ENCODE measurements around the gene YBX2.
A peak's percentile ranks its signal among the peaks of the same experiment; 100 is the strongest.

The YBX2 gene

GRCh38 chr17:7296189-7296861, 1.9 kb upstream of the YBX2 start:
- peak; percentile 87 for DNase-seq (ENCODE audit: low spot score)

GRCh38 chr17:7295230-7296180, 1.1 kb upstream of the YBX2 start:
- no peak for DNase-seq (ENCODE audit: low spot score)

- DNase-seq (ENCODE audit: low spot score) = no peak
These were observed 424 bp downstream of the YBX2 start for GRCh38 chr17:7293816-7294613.

DNA sequence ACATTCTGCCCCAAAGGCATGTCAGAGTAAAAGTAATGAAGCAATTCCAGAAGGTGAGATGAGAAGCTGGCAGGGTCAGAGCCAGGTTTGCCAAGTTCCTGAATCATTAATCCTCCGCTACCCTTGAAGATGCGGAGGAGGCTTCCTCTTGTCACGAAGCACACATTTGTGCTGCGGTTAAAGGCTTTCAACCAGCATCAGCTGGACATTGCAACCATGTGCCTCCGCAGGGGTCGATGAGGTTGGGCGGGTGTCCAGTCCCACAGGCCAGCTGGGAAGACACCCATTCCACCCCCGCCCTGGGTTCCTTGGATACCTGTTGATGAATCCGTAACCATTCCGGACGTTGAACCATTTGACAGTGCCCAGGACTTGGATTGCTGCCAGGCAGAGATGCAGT, 1.3 kb downstream of the YBX2 start:
- DNase-seq (ENCODE audit: low spot score) = no peak

DNA sequence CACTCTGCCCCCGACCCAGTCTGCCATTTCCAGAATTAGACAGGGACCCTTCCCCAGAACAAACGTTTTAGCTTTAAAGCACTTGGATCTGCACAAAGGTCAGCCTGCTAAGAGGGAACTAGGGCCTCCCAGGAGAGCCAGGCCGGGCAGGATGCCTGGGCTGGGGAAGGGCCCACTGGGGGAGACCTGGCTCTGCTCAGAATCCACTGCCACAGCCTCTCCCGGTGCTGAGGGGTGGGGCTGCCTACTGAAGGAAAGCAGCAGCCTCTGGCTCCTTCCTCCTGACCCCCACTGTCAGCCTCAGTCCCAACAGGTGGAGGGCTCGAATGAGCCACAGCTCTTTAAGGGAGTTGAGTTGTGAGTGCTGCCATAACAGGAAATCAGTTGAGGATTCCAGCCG, 1.7 kb downstream of the YBX2 start:
- DNase-seq (ENCODE audit: low spot score) = no peak

DNA sequence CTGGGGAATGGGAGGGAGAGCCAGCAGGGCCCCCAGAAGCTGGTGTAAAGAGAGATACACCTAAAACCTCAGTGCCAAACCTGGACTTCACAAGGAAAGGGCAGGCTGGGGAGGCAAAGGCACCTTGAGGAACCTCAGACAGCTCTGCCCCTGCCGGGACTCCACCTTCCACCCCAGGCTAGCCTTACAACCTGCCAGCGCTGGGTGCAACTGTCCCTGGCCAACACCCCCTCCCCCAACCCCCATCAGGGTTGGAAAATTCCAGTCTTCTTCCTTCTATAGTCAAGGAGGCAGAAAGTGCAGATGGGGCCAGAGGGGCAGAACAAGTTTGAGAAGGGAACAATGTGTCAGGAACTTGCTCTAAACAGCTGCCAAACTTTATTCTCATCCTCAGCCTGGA, 2.2 kb downstream of the YBX2 start:
- DNase-seq (ENCODE audit: low spot score) = no peak

DNA sequence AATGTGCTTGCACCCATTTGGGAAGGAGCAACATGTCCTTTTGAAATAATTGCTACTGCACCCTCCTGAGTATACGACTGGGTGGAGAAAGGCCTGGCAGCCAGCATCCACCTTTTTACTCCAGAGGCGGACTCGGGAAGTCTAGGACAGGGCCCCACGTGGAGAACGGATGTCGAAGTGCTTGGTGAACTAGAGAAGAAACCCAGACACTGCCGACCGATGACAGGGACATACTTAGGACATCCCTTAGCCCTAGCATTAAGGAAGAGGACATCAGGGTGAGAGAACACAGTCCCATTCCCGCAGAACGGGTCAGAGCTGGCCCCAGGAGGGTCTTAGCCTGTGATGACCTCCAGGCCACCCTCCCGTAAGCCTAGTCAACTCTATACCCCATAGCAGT, 3.8 kb downstream of the YBX2 start:
- DNase-seq (ENCODE audit: low spot score) = no peak

- no peak for DNase-seq (ENCODE audit: low spot score)
These were observed 4.3 kb downstream of the YBX2 start for GRCh38 chr17:7290166-7290565.

GRCh38 chr17:7289256-7290032, 5.0 kb downstream of the YBX2 start:
- DNase-seq (ENCODE audit: low spot score) = no peak

DNA sequence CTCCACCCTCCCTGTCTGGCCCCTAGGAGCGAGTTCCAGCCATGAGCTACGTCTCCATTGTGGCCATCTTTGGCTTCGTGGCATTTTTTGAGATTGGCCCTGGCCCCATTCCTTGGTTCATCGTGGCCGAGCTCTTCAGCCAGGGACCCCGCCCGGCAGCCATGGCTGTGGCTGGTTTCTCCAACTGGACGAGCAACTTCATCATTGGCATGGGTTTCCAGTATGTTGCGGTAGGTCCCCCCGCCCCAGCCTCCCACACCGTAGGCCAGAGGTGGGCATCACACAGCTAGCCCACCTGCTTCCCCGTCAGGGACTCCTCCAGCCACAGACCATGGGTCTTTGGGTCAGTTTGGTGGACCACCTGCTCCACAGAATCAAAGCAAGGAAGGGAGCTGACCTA, 8.8 kb downstream of the YBX2 start:
- DNase-seq (ENCODE audit: low spot score) = no peak

GRCh38 chr17:7284911-7285310, 9.5 kb downstream of the YBX2 start:
- DNase-seq (ENCODE audit: low spot score) = no peak

GRCh38 chr17:7283471-7284216, 10.8 kb downstream of the YBX2 start:
- DNase-seq (ENCODE audit: low spot score) = no peak

- no peak for DNase-seq (ENCODE audit: low spot score)
These were observed 11.6 kb downstream of the YBX2 start for GRCh38 chr17:7282752-7283321.

GRCh38 chr17:7281953-7282751, 12.3 kb downstream of the YBX2 start:
- no peak for DNase-seq (ENCODE audit: low spot score)

GRCh38 chr17:7281074-7281952, 13.1 kb downstream of the YBX2 start, which contains the start of gene SLC2A4:
SLC2A4 (plus strand) TSS chr17:7281718; CDS start chr17:7281935, 217 bp downstream.
- DNase-seq (ENCODE audit: low spot score) = peak; percentile 96

DNA sequence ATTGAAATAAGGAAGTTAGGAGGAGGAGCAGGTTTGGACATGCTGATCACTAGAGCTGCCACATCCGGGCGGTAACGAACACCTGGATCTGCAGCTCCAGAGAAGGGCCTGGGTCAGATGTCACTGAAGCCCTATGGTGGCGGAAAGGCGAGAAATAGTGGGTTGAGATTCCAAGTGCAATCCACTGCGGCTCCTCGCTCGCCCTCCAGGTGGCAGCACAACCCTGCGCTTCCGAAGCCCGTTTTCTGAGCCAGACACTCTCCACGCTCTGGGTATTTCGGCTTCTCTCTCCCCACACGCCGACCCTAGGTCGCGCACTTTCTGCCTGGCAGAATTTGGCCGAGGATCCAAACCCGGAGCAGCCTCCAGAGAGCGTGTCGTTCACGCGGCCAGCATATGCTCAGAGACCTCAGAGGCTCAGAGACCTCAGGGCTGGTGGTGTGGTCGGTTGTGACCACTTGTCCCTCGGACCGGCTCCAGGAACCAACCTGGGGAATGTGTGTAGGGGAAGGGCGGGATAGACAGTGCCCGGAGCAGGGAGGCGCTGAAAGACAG, 13.8 kb downstream of the YBX2 start:
- no peak for DNase-seq (ENCODE audit: low spot score)

DNA sequence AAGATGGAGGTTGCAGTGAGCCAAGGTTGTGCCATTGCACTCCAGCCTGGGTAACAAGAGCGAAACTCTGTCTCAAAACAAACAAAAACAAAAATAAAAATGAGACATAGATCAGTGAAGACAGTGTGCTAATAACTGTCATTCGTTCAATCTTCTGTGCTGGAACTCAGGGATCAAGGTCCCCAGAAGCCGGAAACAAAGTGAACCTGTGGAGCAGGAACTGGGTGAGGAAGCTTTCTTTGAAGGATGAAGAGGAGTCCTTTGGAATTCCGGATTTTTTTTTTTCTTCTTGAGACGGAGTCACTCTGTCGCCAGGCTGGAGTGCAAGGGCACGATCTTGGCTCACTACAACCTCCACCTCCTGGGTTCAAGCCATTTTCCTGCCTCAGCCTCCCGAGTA, 15.0 kb downstream of the YBX2 start:
- no peak for DNase-seq (ENCODE audit: low spot score)

GRCh38 chr17:7266784-7267183, 27.7 kb downstream of the YBX2 start:
- DNase-seq (ENCODE audit: low spot score) = no peak

GRCh38 chr17:7263801-7264078, 30.7 kb downstream of the YBX2 start:
- DNase-seq (ENCODE audit: low spot score) = no peak
